Large intestine (tissue), 3 donors: ENCODE measurements around the gene TLK1. TPM values are rescaled to one million over a fixed set of nuclear protein-coding genes. Genes with fewer than 3 reads are reported as not detected.

Source experiments
- DNase-seq, 2 donors: peaks; one replicate each; pipeline versions ENCODE4 v3.0.0 to v3.0.0-alpha.2; 2013
- H3K27ac ChIP-seq: one replicate; pipeline ENCODE4 v1.5.1; 2013; ENCODE audit warnings: low read length
- H3K27me3 ChIP-seq: 2 replicates; pipeline ENCODE4 v1.6.1; 2013; ENCODE audit warnings: low read length; ENCODE audit not compliant: control insufficient read depth, insufficient read depth
- H3K36me3 ChIP-seq: 2 replicates; pipeline ENCODE4 v1.6.1; 2013; ENCODE audit warnings: low read length; ENCODE audit not compliant: control insufficient read depth, insufficient read depth
- H3K4me1 ChIP-seq: one replicate; pipeline ENCODE4 v1.6.1; 2013; ENCODE audit warnings: low read length; ENCODE audit not compliant: control insufficient read depth, insufficient read depth
- H3K4me3 ChIP-seq: one replicate; pipeline ENCODE4 v1.5.1; 2013; ENCODE audit warnings: low read length
- H3K9me3 ChIP-seq: one replicate; pipeline ENCODE4 v1.6.1; 2013; ENCODE audit warnings: mild to moderate bottlenecking, low read depth, low read length, moderate library complexity; ENCODE audit not compliant: control insufficient read depth
- WGBS: methylation state at CpG from one replicate; pipeline ENCODE4 v1.1.5; 2013; ENCODE audit warnings: low lambda C conversion rate; ENCODE audit not compliant: insufficient coverage; 5-methylcytosine and 5-hydroxymethylcytosine counted together
- polyA plus RNA-seq: library from polyadenylated mRNA; unstranded; fragments of 120-200 nt; gene quantifications from one replicate; pipeline ENCODE4 v1.2.1, GENCODE V29; 2013

TLK1 gene
- polyA plus RNA-seq, 1 donor: 32.8 TPM

DNA sequence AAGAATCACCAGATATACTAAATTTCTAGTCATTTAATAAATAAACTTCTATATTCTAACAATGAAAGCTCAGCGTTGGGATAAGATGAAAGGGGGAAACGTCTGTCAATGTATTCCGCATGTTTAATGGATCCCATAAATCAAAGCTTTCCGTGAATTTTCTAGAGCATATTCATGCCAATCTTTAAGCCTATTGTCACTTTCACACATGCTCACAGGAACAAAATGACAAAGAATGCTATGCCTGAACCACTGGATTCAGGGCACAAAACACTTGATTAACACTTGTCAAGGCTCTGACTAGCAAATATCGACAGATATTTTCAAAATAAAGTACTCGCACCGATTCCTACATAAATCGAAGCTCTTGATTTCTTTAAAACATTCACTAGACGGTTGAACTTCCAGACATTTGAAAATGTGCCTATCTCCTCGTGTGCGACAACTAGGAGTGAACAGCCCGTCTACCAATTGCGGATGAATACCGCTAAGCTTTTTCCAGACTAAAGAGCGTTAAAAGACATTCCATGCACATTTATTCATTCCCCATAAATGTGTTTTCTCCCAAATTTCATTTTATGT, 1.8 kb downstream of the TLK1 start:
- Histone ChIP-seq H3K36me3 (no peaks in the 10 kb centered on the region), H3K27ac (peak overlapping the region; percentile 96), H3K27me3 (no peaks in the 10 kb centered on the region), H3K4me3 (peak overlapping the region; percentile 96), H3K9me3 (no peaks in the 10 kb centered on the region), H3K4me1 (peaks cover 6% of the 10 kb centered on the region)
- 0% methylated on average over 1 of the region's 15 CpGs for WGBS
- DNase-seq: no peak

DNA sequence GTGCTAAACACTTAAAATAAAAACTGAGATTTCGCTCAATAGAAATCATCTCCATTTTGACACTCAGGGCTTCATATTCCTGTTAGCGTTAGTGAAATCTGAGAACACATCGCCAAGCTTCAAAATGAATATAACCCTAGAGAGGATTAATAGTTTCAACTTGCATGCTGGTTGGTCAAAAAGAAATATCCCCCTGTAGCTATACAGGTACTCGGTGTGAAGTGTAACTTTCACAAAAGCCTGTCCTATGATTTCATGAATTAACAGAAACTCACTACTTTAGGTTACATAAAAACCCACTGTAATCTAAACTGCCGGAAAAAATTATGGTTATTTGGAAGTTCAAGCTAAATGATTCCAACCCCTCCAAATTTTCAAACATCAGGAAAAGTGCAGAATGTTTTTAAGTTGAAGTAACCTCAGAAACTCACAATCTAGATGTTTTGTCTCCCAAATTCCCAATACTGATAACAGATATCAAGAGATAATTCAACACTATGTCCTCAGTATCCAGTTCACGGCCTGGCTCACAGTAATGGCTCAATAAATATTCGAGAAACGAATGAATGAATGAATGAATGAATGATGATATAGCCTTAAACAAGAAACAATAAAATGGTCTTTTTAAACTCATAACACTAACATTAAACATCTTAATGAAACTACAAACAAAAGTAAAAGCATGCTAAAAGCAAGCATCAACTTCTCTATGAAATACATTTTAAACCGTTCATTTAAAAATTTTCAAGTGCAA, 2.5 kb downstream of the TLK1 start:
- Histone ChIP-seq H3K4me1 (peaks cover 6% of the 10 kb centered on the region), H3K36me3 (no peaks in the 10 kb centered on the region), H3K27ac (no peak overlapping the region), H3K27me3 (no peaks in the 10 kb centered on the region), H3K4me3 (peak overlapping the region; percentile 96), H3K9me3 (no peaks in the 10 kb centered on the region)
- WGBS: 60% methylated on average over 7 of the region's 9 CpGs
- DNase-seq: no peak

- peaks cover 6% of the 10 kb centered on the region for H3K4me1 ChIP-seq
- no peaks in the 10 kb centered on the region for H3K36me3 ChIP-seq
- WGBS: no CpG with 5 or more reads among the region's 3 CpGs
- H3K9me3 ChIP-seq: no peaks in the 10 kb centered on the region
- no peak for DNase-seq
- no peak overlapping the region for H3K27ac ChIP-seq
- no peak overlapping the region for H3K4me3 ChIP-seq
- H3K27me3 ChIP-seq: no peaks in the 10 kb centered on the region
These were observed 3.6 kb downstream of the TLK1 start for GRCh38 chr2:171157109-171157500.

GRCh38 chr2:171154348-171154747, 6.3 kb downstream of the TLK1 start:
- Histone ChIP-seq H3K9me3 (no peaks in the 10 kb centered on the region), H3K27ac (no peak overlapping the region), H3K4me3 (no peak overlapping the region), H3K27me3 (no peaks in the 10 kb centered on the region), H3K4me1 (peaks cover 17% of the 10 kb centered on the region), H3K36me3 (no peaks in the 10 kb centered on the region)
- no CpG with 5 or more reads among the region's 1 CpG for WGBS
- DNase-seq: peak in 1 of 2 donors; percentile 15

- no peaks in the 10 kb centered on the region for H3K27me3 ChIP-seq
- no peaks in the 10 kb centered on the region for H3K9me3 ChIP-seq
- WGBS: 100% methylated on average over 2 of the region's 9 CpGs
- peaks cover 22% of the 10 kb centered on the region for H3K4me1 ChIP-seq
- no peaks in the 10 kb centered on the region for H3K36me3 ChIP-seq
- no peak overlapping the region for H3K4me3 ChIP-seq
- DNase-seq: no peak
- H3K27ac ChIP-seq: no peak overlapping the region
These were observed 9.9 kb downstream of the TLK1 start for GRCh38 chr2:171150694-171151285.

GRCh38 chr2:171149986-171150693, 10.6 kb downstream of the TLK1 start:
- peak; percentile 44 to 69 for DNase-seq
- Histone ChIP-seq H3K36me3 (no peaks in the 10 kb centered on the region), H3K4me3 (no peak overlapping the region), H3K9me3 (no peaks in the 10 kb centered on the region), H3K27me3 (no peaks in the 10 kb centered on the region), H3K27ac (peak overlapping the region; percentile 25), H3K4me1 (peaks cover 22% of the 10 kb centered on the region)
- 24% methylated on average over 3 of the region's 4 CpGs for WGBS

- Histone ChIP-seq H3K36me3 (no peaks in the 10 kb centered on the region), H3K4me3 (no peak overlapping the region), H3K27me3 (no peaks in the 10 kb centered on the region), H3K4me1 (peaks cover 19% of the 10 kb centered on the region), H3K27ac (no peak overlapping the region), H3K9me3 (no peaks in the 10 kb centered on the region)
- DNase-seq: no peak
- 57% methylated on average over 1 of the region's 3 CpGs for WGBS
These were observed 11.3 kb downstream of the TLK1 start for GRCh38 chr2:171149171-171149938.

DNA sequence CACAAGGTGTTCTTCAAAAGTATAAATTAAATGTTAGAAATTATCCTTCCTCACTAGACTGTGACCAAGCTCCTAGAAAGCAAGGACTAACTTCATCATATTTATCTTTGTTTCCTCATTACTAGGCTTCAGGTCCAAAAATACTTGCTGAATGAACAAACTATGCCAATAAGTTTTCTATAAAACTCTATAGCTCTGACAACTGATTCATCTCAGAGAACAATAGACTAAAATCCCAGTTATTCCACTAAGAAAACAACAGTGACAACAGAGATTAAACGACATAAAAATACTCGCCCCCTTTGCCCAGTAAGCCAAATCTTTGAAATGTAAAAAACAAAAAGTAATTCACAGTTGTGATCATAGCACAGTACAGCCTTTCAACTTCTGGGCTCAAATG, 13.6 kb downstream of the TLK1 start:
- Histone ChIP-seq H3K4me1 (peaks cover 16% of the 10 kb centered on the region), H3K27ac (no peak overlapping the region), H3K36me3 (no peaks in the 10 kb centered on the region), H3K27me3 (no peaks in the 10 kb centered on the region), H3K9me3 (no peaks in the 10 kb centered on the region), H3K4me3 (no peak overlapping the region)
- whole genome bisulfite sequencing: 100% methylated on average over 2 of the region's 2 CpGs
- no peak for DNase-seq

DNA sequence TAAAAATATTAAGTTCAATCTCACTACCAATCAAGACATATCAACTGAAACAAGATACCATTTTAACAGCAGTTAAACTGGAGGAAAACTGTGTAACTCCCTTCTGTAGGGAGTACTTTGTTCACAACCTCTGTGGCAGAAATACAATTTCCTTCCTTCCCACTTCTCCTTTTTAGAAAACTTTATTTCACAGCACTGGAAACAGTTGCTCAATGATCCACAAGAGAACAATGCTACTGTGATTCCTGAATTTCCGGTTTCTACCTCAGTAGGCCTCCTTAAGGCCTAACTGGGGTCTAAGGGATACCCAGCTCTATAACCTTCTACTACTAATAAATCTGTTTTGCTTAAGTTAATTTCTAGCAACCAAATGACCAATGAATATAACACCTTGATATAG, 14.1 kb downstream of the TLK1 start:
- peak in 1 of 2 donors; percentile 17 for DNase-seq
- 20% methylated on average over 1 of the region's 1 CpG for WGBS

GRCh38 chr2:171146071-171146470, 14.6 kb downstream of the TLK1 start:
- Histone ChIP-seq H3K4me1 (peaks cover 16% of the 10 kb centered on the region), H3K27me3 (no peaks in the 10 kb centered on the region), H3K9me3 (no peaks in the 10 kb centered on the region), H3K4me3 (no peak overlapping the region), H3K36me3 (no peaks in the 10 kb centered on the region), H3K27ac (no peak overlapping the region)
- WGBS: no CpG with 5 or more reads among the region's 2 CpGs
- no peak for DNase-seq

More for the DNA sequence above, 14.1 kb downstream of the TLK1 start:
- Histone ChIP-seq H3K4me1 (peaks cover 16% of the 10 kb centered on the region), H3K27me3 (no peaks in the 10 kb centered on the region), H3K9me3 (no peaks in the 10 kb centered on the region), H3K4me3 (no peak overlapping the region), H3K36me3 (no peaks in the 10 kb centered on the region), H3K27ac (no peak overlapping the region)
